Tibial artery (tissue), 4 donors: ENCODE data around the gene HTR6.

Source experiments
- DNase-seq, 2 donors: peaks; one replicate each; pipeline ENCODE4 v3.0.0-alpha.2; 2019
- H3K27ac ChIP-seq, 2 donors: fragments of 200-600 bp; sonication (generic) in 1 of 2; 1 replicate in 1 of 2; 2 replicates in 1 of 2; pipeline ENCODE4 v1.5.1; 2018 to 2019; ENCODE audit warnings: mild to moderate bottlenecking in 1 of 2
- H3K27me3 ChIP-seq, 2 donors: fragments of 200-600 bp; sonication (generic) in 1 of 2; one replicate each; pipeline versions ENCODE4 v1.5.1 to v1.6.0; 2016 to 2019
- H3K36me3 ChIP-seq, 3 donors: fragments of 200-600 bp; sonication (generic) in 2 of 3; one replicate each; pipeline ENCODE4 v1.5.1; 2016 to 2019; ENCODE audit warnings: mild to moderate bottlenecking in 2 of 3
- H3K4me1 ChIP-seq, 4 donors: fragments of 200-600 bp; sonication (generic) in 2 of 4; 1 replicate in 3 of 4; 2 replicates in 1 of 4; pipeline ENCODE4 v1.5.1; 2016 to 2019
- H3K4me3 ChIP-seq, 2 donors: fragments of 200-600 bp; sonication (generic) in 1 of 2; 1 replicate in 1 of 2; 2 replicates in 1 of 2; pipeline ENCODE4 v1.5.1; 2018 to 2019; ENCODE audit warnings: mild to moderate bottlenecking in 2 of 2
- H3K9me3 ChIP-seq, 3 donors: fragments of 200-600 bp; sonication (generic) in 1 of 3; one replicate each; pipeline ENCODE4 v1.5.1; 2016 to 2019
- CTCF ChIP-seq, 2 experiments: fragments of 200-600 bp in 1 of 2; fragments of 450-650 bp in 1 of 2; IDR thresholded peaks; one replicate each; pipeline ENCODE4 v1.5.1; 2017 to 2019; ENCODE audit warnings: antibody characterized with exemption in 2 of 2, mild to moderate bottlenecking in 1 of 2, moderate library complexity in 1 of 2
- intact Hi-C: fragments of 100-400 bp; cut with DNase I; formaldehyde crosslinking; loops from one replicate; pipeline ENCODE4 v1.15.0; 2023; ENCODE audit warnings: low total_unique reads

HTR6 gene

DNA sequence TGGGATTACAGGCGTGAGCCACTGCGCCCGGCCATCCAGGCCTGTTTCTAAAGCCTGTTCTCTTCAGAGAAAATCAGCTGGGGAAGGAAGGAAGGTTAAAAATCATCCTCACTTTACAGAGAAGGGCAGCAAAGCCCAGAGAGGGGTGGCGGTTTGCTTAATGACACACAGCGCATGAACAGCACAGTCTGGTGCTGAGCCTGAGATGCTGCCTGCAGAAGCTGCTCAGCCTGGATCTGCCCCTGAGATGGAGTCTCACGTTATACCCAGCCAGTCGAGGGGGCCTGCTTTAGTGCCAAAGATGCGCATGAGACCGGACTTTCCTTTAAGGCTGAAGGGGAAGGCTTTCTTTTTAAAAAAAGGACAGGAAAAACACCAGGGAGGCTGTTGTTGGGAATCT is 21.3 kb downstream of the HTR6 start:
- Histone ChIP-seq H3K27me3 (no peaks in the 10 kb centered on the region), H3K4me3 (no peak overlapping the region), H3K4me1 (no peaks in the 10 kb centered on the region), H3K36me3 (peaks cover 33 to 89% (median 63%) of the 10 kb centered on the region in 3 donors), H3K27ac (no peak overlapping the region), H3K9me3 (no peaks in the 10 kb centered on the region)
- no peak for TF ChIP-seq CTCF (IDR thresholded peaks at IDR 0.05)
- intact Hi-C loops = no loop called here
- no peak for DNase-seq

GRCh38 chr1:19687414-19687813 is 22.7 kb downstream of the HTR6 start:
- Histone ChIP-seq H3K4me1 (no peaks in the 10 kb centered on the region), H3K27me3 (no peaks in the 10 kb centered on the region), H3K36me3 (peaks cover 30 to 90% (median 71%) of the 10 kb centered on the region in 3 donors), H3K9me3 (no peaks in the 10 kb centered on the region), H3K27ac (no peak overlapping the region), H3K4me3 (no peak overlapping the region)
- no peak for TF ChIP-seq CTCF (IDR thresholded peaks at IDR 0.05)
- no peak for DNase-seq
- intact Hi-C loops = no loop called here

- no peaks in the 10 kb centered on the region for H3K4me1 ChIP-seq
- H3K4me3 ChIP-seq = no peak overlapping the region
- TF ChIP-seq CTCF (IDR thresholded peaks at IDR 0.05) = no peak
- H3K36me3 ChIP-seq = peaks cover 27 to 89% (median 63%) of the 10 kb centered on the region in 3 donors
- intact Hi-C loops = no loop called here
- H3K9me3 ChIP-seq = no peaks in the 10 kb centered on the region
- no peak for DNase-seq
- no peak overlapping the region for H3K27ac ChIP-seq
- no peaks in the 10 kb centered on the region for H3K27me3 ChIP-seq
These were observed 23.6 kb downstream of the HTR6 start for GRCh38 chr1:19688041-19688842.

DNA sequence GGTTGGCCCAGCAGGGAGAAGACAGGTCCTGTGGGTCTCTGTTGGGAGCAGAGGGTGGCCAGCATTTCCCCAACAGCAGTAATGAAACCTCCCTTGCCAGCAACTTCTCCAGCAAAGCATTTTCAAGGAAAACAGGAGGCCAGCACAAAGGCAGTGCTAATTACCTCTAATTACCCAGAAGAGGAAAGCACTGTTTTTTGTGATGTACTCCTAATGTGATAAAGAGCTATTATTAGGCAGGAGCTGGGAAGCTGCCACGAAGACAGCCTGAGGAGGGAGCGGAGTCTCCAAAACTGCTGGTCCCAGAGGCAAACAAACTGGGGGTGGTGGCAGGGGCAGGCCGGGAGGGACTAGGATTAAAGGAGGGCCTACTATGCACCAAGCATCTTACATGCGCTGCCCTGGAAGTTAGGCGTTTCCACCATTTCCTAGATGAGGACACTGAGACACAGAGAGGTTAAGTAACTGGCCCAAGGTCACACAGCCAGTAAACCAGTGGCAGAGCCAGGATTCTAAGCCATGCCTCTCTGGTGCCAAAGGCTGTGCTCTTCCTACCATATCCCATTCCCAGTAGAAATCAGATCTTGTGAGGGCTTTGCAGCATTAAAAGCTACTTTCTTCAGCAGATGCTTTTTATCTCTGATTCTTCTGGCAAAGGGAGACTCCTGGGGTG is 24.5 kb downstream of the HTR6 start:
- intact Hi-C loops = no loop called here
- no peak overlapping the region for H3K27ac ChIP-seq
- H3K4me3 ChIP-seq = no peak overlapping the region
- peaks cover 36 to 96% (median 71%) of the 10 kb centered on the region in 3 donors for H3K36me3 ChIP-seq
- no peak for TF ChIP-seq CTCF (IDR thresholded peaks at IDR 0.05)
- no peak for DNase-seq
- no peaks in the 10 kb centered on the region for H3K27me3 ChIP-seq
- H3K9me3 ChIP-seq = no peaks in the 10 kb centered on the region
- H3K4me1 ChIP-seq = no peaks in the 10 kb centered on the region

DNA sequence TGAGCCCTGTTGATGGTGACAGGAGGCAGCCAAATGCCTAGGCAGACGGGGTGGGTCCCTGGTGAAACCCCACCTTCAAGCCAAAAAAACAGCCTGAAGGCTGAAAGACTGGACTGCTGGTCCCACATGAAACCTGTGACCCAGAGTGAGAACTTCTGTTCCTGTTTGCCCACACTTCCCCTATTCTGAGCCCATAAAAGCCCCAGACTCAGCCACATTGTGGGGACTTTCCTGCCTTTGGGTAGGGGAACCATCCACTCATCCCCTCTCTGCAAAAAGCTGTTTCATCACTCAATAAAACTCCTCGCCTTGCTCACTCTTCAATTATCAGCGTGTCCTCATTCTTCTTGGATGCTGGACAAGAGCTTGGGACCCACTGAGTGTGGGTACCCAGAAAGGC is 25.2 kb downstream of the HTR6 start:
- no peak for DNase-seq
- H3K4me3 ChIP-seq = no peak overlapping the region
- no peaks in the 10 kb centered on the region for H3K9me3 ChIP-seq
- no peaks in the 10 kb centered on the region for H3K27me3 ChIP-seq
- intact Hi-C loops = no loop called here
- no peaks in the 10 kb centered on the region for H3K4me1 ChIP-seq
- no peak for TF ChIP-seq CTCF (IDR thresholded peaks at IDR 0.05)
- H3K36me3 ChIP-seq = peaks cover 43 to 96% (median 71%) of the 10 kb centered on the region in 3 donors
- no peak overlapping the region for H3K27ac ChIP-seq
